CD14-positive monocyte (primary cell): ENCODE results near the gene SCAI. TPM values are rescaled to one million over a fixed set of nuclear protein-coding genes. Genes with fewer than 3 reads are reported as not detected.
A peak's percentile ranks its signal among the peaks of the same experiment; 100 is the strongest.

Experiments used
- DNase-seq, 3 donors: peaks; one replicate each; pipeline ENCODE4 v3.0.0-alpha.2; 2011 to 2022
- H2AFZ ChIP-seq: 2 replicates; pipeline ENCODE4 v1.6.0; 2012; ENCODE audit warnings: mild to moderate bottlenecking, low read depth, low read length, inconsistent platforms; ENCODE audit not compliant: insufficient read depth, poor library complexity, severe bottlenecking
- H3K27ac ChIP-seq, 2 donors: 1 replicate in 1 of 2; 2 replicates in 1 of 2; pipeline ENCODE4 v1.5.1; 2012 to 2013; ENCODE audit warnings: low read length in 2 of 2, control low read depth in 1 of 2, inconsistent platforms in 1 of 2, low read depth in 1 of 2, mild to moderate bottlenecking in 1 of 2
- H3K27me3 ChIP-seq, 2 donors: one replicate each; pipeline versions ENCODE4 v1.6.0 to v1.6.1; 2011 to 2013; ENCODE audit warnings: low read length in 2 of 2; ENCODE audit not compliant: control insufficient read depth in 2 of 2, insufficient read depth in 2 of 2
- H3K36me3 ChIP-seq, 2 donors: replicated peaks in 1 of 2; 1 replicate in 1 of 2; 2 replicates in 1 of 2; pipeline versions ENCODE4 v1.5.1 to v1.6.1; 2012 to 2013; ENCODE audit warnings: low read length in 2 of 2, control low read depth in 1 of 2, inconsistent platforms in 1 of 2, mild to moderate bottlenecking in 1 of 2; ENCODE audit not compliant: insufficient read depth in 2 of 2, control insufficient read depth in 1 of 2
- H3K4me1 ChIP-seq, 2 donors: 1 replicate in 1 of 2; 2 replicates in 1 of 2; pipeline versions ENCODE4 v1.5.1 to v1.6.1; 2012 to 2013; ENCODE audit warnings: low read length in 2 of 2, control low read depth in 1 of 2, inconsistent platforms in 1 of 2, mild to moderate bottlenecking in 1 of 2, moderate library complexity in 1 of 2; ENCODE audit not compliant: insufficient read depth in 2 of 2, control insufficient read depth in 1 of 2
- H3K4me2 ChIP-seq: replicated peaks from 2 replicates; pipeline ENCODE3; 2012; ENCODE audit warnings: low read length, moderate library complexity, mild to moderate bottlenecking; ENCODE audit not compliant: poor library complexity, severe bottlenecking; ENCODE audit errors: extremely low read depth
- H3K4me3 ChIP-seq, 3 experiments: fragments of 200-600 bp in 1 of 3; sonication (generic) in 1 of 3; replicated peaks in 1 of 3; 1 replicate in 2 of 3; 2 replicates in 1 of 3; pipeline ENCODE4 v1.5.1; 2011 to 2013; ENCODE audit warnings: low read length in 3 of 3, mild to moderate bottlenecking in 3 of 3, control low read depth in 2 of 3, low read depth in 2 of 3, inconsistent platforms in 1 of 3, moderate library complexity in 1 of 3
- H3K79me2 ChIP-seq: 2 replicates; pipeline ENCODE4 v1.6.0; 2012; ENCODE audit warnings: mild to moderate bottlenecking, control low read depth, inconsistent platforms, low read length, moderate library complexity; ENCODE audit not compliant: insufficient read depth
- H3K9ac ChIP-seq: 2 replicates; pipeline ENCODE4 v1.6.0; 2017; ENCODE audit warnings: low read length, mild to moderate bottlenecking; ENCODE audit not compliant: insufficient read depth, poor library complexity, severe bottlenecking
- H3K9me3 ChIP-seq, 2 donors: replicated peaks in 1 of 2; 1 replicate in 1 of 2; 2 replicates in 1 of 2; pipeline versions ENCODE4 v1.5.1 to v1.6.1; 2012 to 2013; ENCODE audit warnings: low read length in 2 of 2, control low read depth in 1 of 2; ENCODE audit not compliant: control insufficient read depth in 1 of 2, insufficient read depth in 1 of 2
- H4K20me1 ChIP-seq: 2 replicates; pipeline ENCODE4 v1.6.0; 2012; ENCODE audit warnings: mild to moderate bottlenecking, low read length, control low read depth, moderate library complexity; ENCODE audit not compliant: insufficient read depth
- H3K27ac Mint-ChIP-seq, 7 donors: one replicate each; pipeline ENCODE4 v1.8.0; 2020; ENCODE audit warnings: mild to moderate bottlenecking in 7 of 7, mixed read lengths in 7 of 7, moderate library complexity in 6 of 7, inconsistent platforms in 2 of 7
- H3K27me3 Mint-ChIP-seq, 3 donors: one replicate each; pipeline ENCODE4 v1.8.0; 2021 to 2022; ENCODE audit warnings: low read depth in 3 of 3, mild to moderate bottlenecking in 3 of 3, mixed read lengths in 3 of 3, moderate library complexity in 3 of 3, inconsistent platforms in 1 of 3
- H3K36me3 Mint-ChIP-seq, 2 donors: one replicate each; pipeline ENCODE4 v1.8.0; 2020; ENCODE audit warnings: mixed read lengths in 2 of 2, inconsistent platforms in 1 of 2, mild to moderate bottlenecking in 1 of 2
- H3K4me1 Mint-ChIP-seq: one replicate; pipeline ENCODE4 v1.8.0; 2020; ENCODE audit warnings: mild to moderate bottlenecking, mixed read lengths
- H3K4me3 Mint-ChIP-seq, 2 donors: one replicate each; pipeline ENCODE4 v1.8.0; 2020; ENCODE audit warnings: mild to moderate bottlenecking in 2 of 2, mixed read lengths in 2 of 2, moderate library complexity in 1 of 2
- H3K9me3 Mint-ChIP-seq, 7 donors: one replicate each; pipeline ENCODE4 v1.8.0; 2020 to 2022; ENCODE audit warnings: mixed read lengths in 7 of 7, mild to moderate bottlenecking in 6 of 7, moderate library complexity in 6 of 7, inconsistent platforms in 2 of 7
- WGBS: methylation state at CpG from one replicate; pipeline ENCODE4 v1.1.5; 2013; ENCODE audit warnings: missing lambda C conversion rate; ENCODE audit not compliant: insufficient coverage; 5-methylcytosine and 5-hydroxymethylcytosine counted together
- intact Hi-C, 2 donors: fragments of 100-400 bp; cut with micrococcal nuclease; formaldehyde crosslinking; loops; one replicate each; pipeline versions ENCODE4 v1.15.0 to v1.15.1; 2023
- polyA plus RNA-seq, 3 donors: library from polyadenylated mRNA; depleted of rRNA in 1 of 3; unstranded in 2 of 3; stranded (reverse) in 1 of 3; fragments of 300-500 nt in 2 of 3; fragments of >200 nt in 1 of 3; fragmentation: Illumina TruSeq in 2 of 3; gene quantifications; 1 replicate in 2 of 3; 2 replicates in 1 of 3; pipeline ENCODE4 v1.2.3, GENCODE V29; 2012 to 2021
- TF ChIP-seq, protein P1 (sequence below): fragments of 200-600 bp; IDR thresholded peaks from one replicate; pipeline ENCODE4 v1.8.0; 2022; ENCODE audit warnings: antibody characterized with exemption, mild to moderate bottlenecking

Gene SCAI
- polyA plus RNA-seq, 3 donors, result 0.76 to 1.4 (median 0.84) TPM

DNA sequence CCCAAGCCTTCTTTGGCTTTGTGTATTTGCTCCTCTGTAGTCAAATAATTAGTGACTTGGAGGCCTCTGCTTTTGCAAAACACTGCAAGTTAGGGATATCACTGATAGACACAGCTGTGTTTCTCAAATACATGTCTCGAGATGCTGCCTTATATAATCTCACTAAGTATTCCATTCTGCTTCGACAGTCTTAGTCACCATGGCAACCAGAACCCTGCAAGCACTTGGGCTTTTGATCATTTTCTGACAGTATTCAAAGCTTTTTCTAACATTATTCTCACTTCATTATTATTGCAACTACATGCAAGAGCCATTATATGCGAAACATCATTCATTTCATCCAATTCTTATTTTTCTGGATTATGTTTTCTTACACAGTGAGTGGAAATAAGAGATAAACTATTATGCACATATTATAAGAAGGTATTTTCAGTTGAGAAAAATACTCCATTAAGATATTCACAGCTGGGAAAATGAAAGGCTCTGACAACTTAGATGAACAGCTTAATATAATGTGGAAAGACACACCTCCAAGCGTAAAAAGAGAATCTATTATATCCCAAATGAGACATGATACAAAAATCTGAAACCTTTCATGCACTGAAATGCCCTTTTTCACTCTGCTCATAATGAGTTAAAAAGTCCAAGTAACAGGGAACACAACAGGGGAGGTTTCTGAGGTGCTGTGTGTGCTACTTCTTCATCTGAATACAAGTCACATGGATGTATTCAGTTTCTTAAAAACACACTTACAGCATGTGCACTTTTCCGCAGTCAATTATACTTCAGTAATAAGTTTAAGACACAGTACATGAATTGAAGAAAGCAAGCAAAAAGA, 93.9 kb downstream of the SCAI start:
- H3K4me1 Mint-ChIP-seq, result no peaks in the 10 kb centered on the region
- H3K4me3 Mint-ChIP-seq, result no peak overlapping the region
- peaks cover 0 to 4% of the 10 kb centered on the region in 2 donors for H3K36me3 ChIP-seq
- no peaks in the 10 kb centered on the region for H3K79me2 ChIP-seq
- 100% methylated on average over 2 of the region's 5 CpGs for WGBS
- no peak overlapping the region for H3K27ac Mint-ChIP-seq
- H3K27me3 Mint-ChIP-seq, result peaks cover 0 to 3% (median 0%) of the 10 kb centered on the region in 3 donors
- no peak for DNase-seq
- H3K27ac ChIP-seq, result no peak overlapping the region
- peaks cover 0 to 5% (median 0%) of the 10 kb centered on the region in 7 donors for H3K9me3 Mint-ChIP-seq
- no peaks in the 10 kb centered on the region for H4K20me1 ChIP-seq
- no peak overlapping the region for H3K4me2 ChIP-seq
- H3K9me3 ChIP-seq, result peaks cover 0 to 3% of the 10 kb centered on the region in 2 donors
- no peak overlapping the region for H2AFZ ChIP-seq
- H3K9ac ChIP-seq, result no peak overlapping the region
- H3K4me1 ChIP-seq, result no peaks in the 10 kb centered on the region
- TF ChIP-seq, protein P1, sequence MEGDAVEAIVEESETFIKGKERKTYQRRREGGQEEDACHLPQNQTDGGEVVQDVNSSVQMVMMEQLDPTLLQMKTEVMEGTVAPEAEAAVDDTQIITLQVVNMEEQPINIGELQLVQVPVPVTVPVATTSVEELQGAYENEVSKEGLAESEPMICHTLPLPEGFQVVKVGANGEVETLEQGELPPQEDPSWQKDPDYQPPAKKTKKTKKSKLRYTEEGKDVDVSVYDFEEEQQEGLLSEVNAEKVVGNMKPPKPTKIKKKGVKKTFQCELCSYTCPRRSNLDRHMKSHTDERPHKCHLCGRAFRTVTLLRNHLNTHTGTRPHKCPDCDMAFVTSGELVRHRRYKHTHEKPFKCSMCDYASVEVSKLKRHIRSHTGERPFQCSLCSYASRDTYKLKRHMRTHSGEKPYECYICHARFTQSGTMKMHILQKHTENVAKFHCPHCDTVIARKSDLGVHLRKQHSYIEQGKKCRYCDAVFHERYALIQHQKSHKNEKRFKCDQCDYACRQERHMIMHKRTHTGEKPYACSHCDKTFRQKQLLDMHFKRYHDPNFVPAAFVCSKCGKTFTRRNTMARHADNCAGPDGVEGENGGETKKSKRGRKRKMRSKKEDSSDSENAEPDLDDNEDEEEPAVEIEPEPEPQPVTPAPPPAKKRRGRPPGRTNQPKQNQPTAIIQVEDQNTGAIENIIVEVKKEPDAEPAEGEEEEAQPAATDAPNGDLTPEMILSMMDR, result no peak
- no peaks in the 10 kb centered on the region for H3K27me3 ChIP-seq
- intact Hi-C loops, result no loop called here
- H3K4me3 ChIP-seq, result no peak overlapping the region
- H3K36me3 Mint-ChIP-seq, result peaks cover 4 to 14% of the 10 kb centered on the region in 2 donors

DNA sequence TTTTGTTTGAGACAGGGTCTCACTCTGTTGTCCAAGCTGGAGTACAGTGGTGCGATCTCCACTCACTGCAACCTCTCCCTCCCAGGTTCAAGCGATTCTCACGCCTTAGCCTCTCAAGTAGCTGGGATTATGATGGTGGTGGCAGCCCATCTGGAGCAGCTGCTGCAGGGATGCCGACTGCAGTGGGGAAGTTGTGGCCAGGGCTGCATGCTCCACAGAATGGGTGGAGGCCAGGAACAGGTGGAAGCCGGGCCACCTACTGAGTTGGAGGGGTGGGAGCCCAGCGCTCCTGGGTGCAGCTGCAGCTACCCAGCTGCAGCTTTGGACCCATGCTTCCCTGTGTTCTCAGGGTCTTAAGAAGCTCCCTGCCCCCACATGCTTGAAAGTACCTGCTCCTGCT, 99.7 kb downstream of the SCAI start:
- WGBS, result 90% methylated on average over 3 of the region's 6 CpGs
- H3K27me3 Mint-ChIP-seq, result peaks cover 0 to 3% (median 2%) of the 10 kb centered on the region in 3 donors
- H3K36me3 Mint-ChIP-seq, result peaks cover 2 to 11% of the 10 kb centered on the region in 2 donors
- TF ChIP-seq, protein P1, result no peak
- DNase-seq, result no peak
- no peaks in the 10 kb centered on the region for H4K20me1 ChIP-seq
- H3K4me2 ChIP-seq, result no peak overlapping the region
- no peaks in the 10 kb centered on the region for H3K79me2 ChIP-seq
- H2AFZ ChIP-seq, result no peak overlapping the region
- no peak overlapping the region for H3K4me3 Mint-ChIP-seq
- H3K9ac ChIP-seq, result no peak overlapping the region
- H3K27ac ChIP-seq, result no peak overlapping the region
- H3K27ac Mint-ChIP-seq, result peak overlapping the region in 1 of 7 donors; percentile 76
- H3K27me3 ChIP-seq, result no peaks in the 10 kb centered on the region
- H3K36me3 ChIP-seq, result peaks cover 0 to 8% of the 10 kb centered on the region in 2 donors
- no peak overlapping the region for H3K4me3 ChIP-seq
- H3K4me1 Mint-ChIP-seq, result no peaks in the 10 kb centered on the region
- no peaks in the 10 kb centered on the region for H3K4me1 ChIP-seq
- peaks cover 0 to 5% (median 0%) of the 10 kb centered on the region in 7 donors for H3K9me3 Mint-ChIP-seq
- H3K9me3 ChIP-seq, result peaks cover 0 to 3% of the 10 kb centered on the region in 2 donors
- intact Hi-C loops, result no loop called here
